PC-9 (cell line): ENCODE results near the gene EGR1.

Source experiments
- EZH2 ChIP-seq: fragments of 200-600 bp; sonication (generic); IDR thresholded peaks from 2 replicates; pipeline ENCODE4 v1.8.0; 2017; ENCODE audit warnings: antibody characterized with exemption, low read depth
- TF ChIP-seq, protein P1 (sequence below): fragments of 200-600 bp; sonication (generic); conservative IDR thresholded peaks from 2 replicates; pipeline ENCODE4 v1.6.1; 2017; ENCODE audit warnings: mixed run types, antibody characterized with exemption, mild to moderate bottlenecking, moderate library complexity

DNA sequence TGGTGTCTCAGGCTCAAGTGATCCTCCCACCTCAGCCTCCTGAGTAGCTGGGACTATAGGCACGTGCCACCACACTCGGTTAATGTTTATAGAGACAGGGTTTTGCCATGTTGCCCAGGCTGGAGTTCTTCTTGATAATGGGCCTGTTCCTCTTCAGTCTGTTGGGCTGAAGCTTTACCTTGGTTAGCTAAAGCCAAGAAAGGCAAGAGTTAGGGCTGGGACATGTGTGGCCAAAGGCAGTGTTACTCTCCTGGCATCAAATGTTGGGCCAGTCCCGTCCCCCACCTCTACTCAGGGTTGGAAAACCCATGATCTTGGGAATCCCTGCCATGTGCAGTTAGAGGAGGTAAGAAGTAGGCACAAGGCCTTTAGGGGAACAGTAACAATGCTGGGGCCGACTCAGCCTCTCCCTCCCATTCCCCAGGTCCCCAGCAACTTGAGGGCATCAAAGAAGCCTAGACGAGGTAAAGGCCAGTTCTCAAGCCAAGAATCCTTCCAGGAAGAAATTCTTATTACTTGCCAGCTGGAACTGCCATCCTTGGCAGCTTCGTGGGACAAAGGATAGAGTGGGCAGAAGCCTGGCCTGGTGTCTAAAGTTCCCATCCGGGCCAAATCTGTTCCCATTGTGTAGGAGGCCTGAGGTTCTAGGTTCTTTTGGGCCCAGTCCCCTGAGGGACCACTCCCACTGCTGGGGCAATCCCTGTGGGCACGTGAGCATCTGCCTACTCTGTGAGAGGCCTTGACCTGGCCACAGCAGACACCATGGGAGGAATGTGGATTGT lies 4.5 kb downstream of the EGR1 start:
- TF ChIP-seq, protein P1, sequence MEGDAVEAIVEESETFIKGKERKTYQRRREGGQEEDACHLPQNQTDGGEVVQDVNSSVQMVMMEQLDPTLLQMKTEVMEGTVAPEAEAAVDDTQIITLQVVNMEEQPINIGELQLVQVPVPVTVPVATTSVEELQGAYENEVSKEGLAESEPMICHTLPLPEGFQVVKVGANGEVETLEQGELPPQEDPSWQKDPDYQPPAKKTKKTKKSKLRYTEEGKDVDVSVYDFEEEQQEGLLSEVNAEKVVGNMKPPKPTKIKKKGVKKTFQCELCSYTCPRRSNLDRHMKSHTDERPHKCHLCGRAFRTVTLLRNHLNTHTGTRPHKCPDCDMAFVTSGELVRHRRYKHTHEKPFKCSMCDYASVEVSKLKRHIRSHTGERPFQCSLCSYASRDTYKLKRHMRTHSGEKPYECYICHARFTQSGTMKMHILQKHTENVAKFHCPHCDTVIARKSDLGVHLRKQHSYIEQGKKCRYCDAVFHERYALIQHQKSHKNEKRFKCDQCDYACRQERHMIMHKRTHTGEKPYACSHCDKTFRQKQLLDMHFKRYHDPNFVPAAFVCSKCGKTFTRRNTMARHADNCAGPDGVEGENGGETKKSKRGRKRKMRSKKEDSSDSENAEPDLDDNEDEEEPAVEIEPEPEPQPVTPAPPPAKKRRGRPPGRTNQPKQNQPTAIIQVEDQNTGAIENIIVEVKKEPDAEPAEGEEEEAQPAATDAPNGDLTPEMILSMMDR, result no peak
- no peak for TF ChIP-seq EZH2
